Effector memory CD4-positive, alpha-beta T cell (primary cell): ENCODE results near the gene MAML1.

Experiments used
- DNase-seq, 3 donors: peaks; one replicate each; pipeline ENCODE4 v3.0.0-alpha.2; 2020
- H3K27ac ChIP-seq: 2 replicates; pipeline ENCODE4 v1.7.0; 2013; ENCODE audit warnings: mild to moderate bottlenecking, low read length, moderate library complexity; ENCODE audit not compliant: insufficient read depth, poor library complexity, severe bottlenecking
- H3K27me3 ChIP-seq: replicated peaks from 2 replicates; pipeline ENCODE4 v1.7.0; 2013; ENCODE audit warnings: mild to moderate bottlenecking, low read length; ENCODE audit not compliant: insufficient read depth, control insufficient read depth, poor library complexity, severe bottlenecking
- H3K36me3 ChIP-seq: 2 replicates; pipeline ENCODE4 v1.7.0; 2013; ENCODE audit warnings: mild to moderate bottlenecking, low read length, moderate library complexity; ENCODE audit not compliant: control insufficient read depth, insufficient read depth
- H3K4me1 ChIP-seq: 2 replicates; pipeline ENCODE4 v1.7.0; 2013; ENCODE audit warnings: low read length, mild to moderate bottlenecking; ENCODE audit not compliant: control insufficient read depth, insufficient read depth, poor library complexity, severe bottlenecking
- H3K4me3 ChIP-seq: 2 replicates; pipeline ENCODE4 v1.7.0; 2013; ENCODE audit warnings: low read length, low read depth, mild to moderate bottlenecking; ENCODE audit not compliant: insufficient read depth, poor library complexity, severe bottlenecking
- H3K9me3 ChIP-seq: 2 replicates; pipeline ENCODE4 v1.7.0; 2013; ENCODE audit warnings: mild to moderate bottlenecking, low read length, moderate library complexity; ENCODE audit not compliant: control insufficient read depth

MAML1 gene

DNA sequence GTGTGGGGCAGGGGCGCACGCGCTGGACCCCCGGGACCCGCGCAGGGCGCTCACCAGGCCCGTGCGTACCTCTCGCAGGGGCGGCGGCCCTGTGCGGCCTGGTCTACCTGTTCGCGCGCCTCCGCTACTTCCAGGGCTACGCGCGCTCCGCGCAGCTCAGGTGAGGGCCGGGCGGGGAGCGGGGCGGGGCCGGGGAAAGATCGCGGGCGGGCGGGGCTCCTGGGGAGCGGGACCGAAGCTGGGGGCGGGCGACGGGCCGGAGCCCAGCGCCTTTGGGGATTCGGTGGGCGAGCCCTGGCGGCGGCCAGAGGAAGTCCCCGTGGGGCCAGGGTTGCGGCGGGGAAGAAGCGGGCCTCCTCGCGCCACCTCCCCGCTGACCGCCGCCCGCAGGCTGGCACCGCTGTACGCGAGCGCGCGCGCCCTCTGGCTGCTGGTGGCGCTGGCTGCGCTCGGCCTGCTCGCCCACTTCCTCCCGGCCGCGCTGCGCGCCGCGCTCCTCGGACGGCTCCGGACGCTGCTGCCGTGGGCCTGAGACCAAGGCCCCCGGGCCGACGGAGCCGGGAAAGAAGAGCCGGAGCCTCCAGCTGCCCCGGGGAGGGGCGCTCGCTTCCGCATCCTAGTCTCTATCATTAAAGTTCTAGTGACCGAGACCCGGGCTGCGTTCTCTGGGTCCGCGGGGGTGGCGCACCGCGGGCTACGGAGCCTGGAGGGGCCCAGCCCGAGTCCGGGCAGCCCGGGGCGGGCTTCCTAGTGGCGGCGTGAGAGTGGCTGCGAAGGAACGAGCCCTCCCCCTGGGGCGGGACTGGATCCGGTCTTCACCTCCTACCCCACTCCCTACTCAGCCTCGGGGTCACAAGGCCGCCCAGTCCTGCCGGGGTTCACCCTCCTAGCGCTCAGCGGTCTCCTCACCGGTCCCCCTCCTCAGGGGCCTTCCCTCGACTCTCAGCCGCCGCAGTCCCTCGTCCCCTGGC, 63.5 kb downstream of the MAML1 start:
- peak overlapping the region; percentile 60 for H3K27ac ChIP-seq
- DNase-seq: peak; percentile 52 to 61 (median 58)
- peaks cover 23% of the 10 kb centered on the region for H3K36me3 ChIP-seq

DNA sequence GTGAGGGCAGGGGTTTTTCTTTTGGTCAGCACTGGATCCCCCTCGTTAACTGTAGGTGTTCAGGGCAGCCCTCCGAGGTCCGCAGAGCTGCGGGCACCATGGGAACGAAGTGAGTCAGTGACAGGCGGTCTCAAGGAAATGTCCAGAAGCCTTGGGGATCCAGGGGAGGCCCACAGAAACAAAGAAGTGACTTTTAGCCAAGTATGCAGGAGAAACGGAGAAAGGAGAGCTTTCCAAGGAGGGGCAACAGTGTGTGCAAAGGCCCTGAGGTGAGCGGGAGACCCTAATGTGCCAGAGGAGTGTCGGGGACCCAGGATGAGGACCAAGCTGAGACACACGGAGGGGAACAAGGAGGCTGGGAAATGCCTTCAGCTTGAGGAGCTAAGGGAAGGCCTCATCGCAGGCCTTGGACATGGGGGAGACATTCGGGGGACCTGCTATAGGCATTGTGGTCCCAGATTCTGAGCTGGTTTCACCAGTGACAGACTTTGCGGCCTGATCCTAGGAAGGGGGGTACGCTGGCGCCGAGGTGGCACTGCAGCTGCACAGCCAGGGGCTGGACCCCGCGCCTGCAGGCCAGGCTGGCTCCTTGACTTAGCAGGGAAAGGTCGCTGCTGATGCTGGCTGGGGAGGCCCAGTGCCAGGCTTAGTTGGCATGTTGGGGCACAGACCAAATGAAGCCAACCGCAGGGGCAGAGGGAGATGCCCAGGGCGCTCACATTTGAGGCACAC, 64.4 kb downstream of the MAML1 start:
- Histone ChIP-seq H3K27ac (no peak overlapping the region), H3K4me1 (peaks cover 32% of the 10 kb centered on the region), H3K36me3 (peaks cover 23% of the 10 kb centered on the region), H3K9me3 (no peaks in the 10 kb centered on the region), H3K4me3 (no peak overlapping the region), H3K27me3 (no peaks in the 10 kb centered on the region)
- no peak for DNase-seq

More for the DNA sequence above, 63.5 kb downstream of the MAML1 start:
- Histone ChIP-seq H3K4me3 (peak overlapping the region; percentile 67), H3K9me3 (no peaks in the 10 kb centered on the region), H3K4me1 (peaks cover 29% of the 10 kb centered on the region), H3K27me3 (no peaks in the 10 kb centered on the region)

DNA sequence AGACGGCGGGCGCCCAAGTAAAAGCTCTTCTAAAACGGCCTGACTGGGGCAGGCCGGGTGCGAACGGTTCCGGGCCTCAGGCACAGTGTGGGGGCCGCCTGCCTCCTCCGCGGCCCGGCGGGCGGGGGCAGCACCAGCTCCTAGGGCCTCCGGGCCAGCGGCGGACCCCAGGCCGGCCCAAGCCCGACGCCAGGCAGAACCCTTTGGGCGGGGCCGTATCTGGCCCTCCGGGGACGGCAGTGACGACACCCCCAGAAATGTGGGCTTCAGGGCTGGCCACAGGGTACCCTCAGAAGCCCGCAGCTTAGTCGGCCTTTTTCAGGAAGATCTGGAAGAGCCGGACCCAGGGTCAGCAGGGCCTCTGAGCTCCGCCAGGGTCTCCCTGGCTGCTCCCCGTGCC, 65.1 kb downstream of the MAML1 start:
- Histone ChIP-seq H3K4me1 (peaks cover 33% of the 10 kb centered on the region), H3K27me3 (no peaks in the 10 kb centered on the region), H3K27ac (no peak overlapping the region), H3K9me3 (no peaks in the 10 kb centered on the region), H3K4me3 (no peak overlapping the region), H3K36me3 (peaks cover 23% of the 10 kb centered on the region)
- no peak for DNase-seq

DNA sequence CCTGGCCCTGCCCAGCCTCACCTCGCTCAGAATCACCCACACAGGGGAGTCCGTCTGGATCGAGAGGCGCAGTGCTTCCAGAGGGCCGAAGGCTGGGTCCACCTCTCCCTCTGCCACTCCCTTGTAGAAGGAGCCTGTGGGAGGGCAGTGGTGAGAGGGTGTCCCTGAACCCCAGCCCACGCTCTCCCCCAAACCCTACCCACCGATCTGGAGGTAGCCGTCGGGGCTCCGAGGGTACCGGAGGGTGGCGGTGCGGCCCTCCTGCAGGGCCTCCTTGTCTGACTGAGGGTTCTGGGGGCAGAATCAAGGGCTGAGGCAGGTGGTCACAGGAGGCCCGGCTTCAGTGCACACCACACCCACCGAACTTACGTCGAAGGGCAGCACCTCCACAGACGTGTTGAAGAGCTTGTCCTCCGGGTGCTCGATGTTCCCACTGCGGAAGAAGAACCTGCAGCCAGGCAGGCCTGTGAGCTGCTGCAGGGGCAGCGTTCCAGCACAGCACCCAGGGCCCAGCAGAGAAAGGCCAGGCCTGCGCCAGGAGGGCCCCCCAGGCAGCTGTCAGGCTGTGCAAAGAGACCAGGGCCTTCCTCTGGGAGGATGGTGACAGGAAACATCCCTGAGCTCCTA, 65.6 kb downstream of the MAML1 start:
- no peak for DNase-seq
- peaks cover 23% of the 10 kb centered on the region for H3K36me3 ChIP-seq
- no peaks in the 10 kb centered on the region for H3K27me3 ChIP-seq
- no peak overlapping the region for H3K27ac ChIP-seq
- H3K4me1 ChIP-seq: peaks cover 36% of the 10 kb centered on the region
- no peaks in the 10 kb centered on the region for H3K9me3 ChIP-seq
- no peak overlapping the region for H3K4me3 ChIP-seq

DNA sequence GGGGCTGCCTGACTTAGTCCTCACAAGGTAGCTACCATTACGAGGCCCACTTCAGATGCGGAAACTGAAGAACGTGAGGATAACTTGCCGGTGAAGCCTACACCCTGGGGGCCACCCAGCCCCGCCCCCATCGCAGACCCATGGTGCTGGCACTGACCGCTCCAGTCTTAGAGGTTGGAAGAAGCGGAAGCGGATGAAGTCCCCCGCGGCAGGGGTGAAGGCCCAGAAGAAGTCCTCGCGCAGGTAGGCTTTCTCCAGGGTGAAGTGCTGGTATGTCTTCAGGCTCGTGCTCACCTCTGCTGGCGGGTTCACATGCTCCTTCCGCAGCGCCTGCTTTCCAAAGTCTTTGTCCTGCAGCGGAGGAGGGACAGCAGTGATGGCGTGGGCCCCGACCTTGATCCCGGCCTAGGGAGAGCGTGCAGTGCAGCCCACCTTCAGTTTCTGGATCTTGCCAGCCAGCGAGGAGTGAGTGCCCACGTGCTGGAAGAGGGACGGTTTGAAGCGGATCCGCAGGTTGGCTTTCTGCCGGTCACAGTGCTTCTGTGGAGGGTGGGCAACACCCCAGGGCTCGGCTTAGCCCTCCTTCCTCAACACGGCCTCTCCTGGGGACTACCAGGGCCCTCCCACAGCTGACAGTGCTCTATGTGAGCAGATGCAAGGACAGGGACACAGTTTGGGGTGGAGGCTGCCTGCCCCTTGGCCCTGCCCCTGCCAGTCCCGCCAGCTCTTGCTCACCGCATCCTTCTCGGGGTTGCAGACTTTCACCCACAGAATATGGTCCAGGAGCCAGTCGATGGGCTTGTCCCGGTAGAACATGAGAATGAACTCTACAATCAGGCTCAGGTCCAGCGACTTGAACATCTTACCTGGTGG, 66.4 kb downstream of the MAML1 start:
- Histone ChIP-seq H3K36me3 (peaks cover 23% of the 10 kb centered on the region), H3K27ac (no peak overlapping the region), H3K4me3 (no peak overlapping the region), H3K4me1 (peaks cover 36% of the 10 kb centered on the region), H3K9me3 (no peaks in the 10 kb centered on the region), H3K27me3 (no peaks in the 10 kb centered on the region)
- no peak for DNase-seq

DNA sequence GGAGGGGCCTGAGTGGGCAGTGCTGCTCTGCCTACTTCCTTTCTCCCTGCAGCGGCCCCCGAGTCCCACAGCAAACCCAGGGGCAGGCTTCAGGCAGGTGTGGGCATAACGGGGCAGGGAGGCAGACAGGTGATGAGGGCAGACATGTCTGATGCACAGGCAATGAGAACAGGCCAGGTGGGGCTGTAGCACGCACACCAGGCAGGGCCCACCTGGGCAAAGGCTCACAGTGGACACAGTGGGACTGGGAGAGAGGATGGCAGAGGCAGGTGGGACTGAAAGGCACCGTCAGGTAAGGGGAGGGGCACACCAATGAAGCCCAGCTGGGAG, 67.0 kb downstream of the MAML1 start:
- no peak for DNase-seq
- Histone ChIP-seq H3K9me3 (no peaks in the 10 kb centered on the region), H3K36me3 (peaks cover 23% of the 10 kb centered on the region), H3K27me3 (no peaks in the 10 kb centered on the region), H3K27ac (no peak overlapping the region), H3K4me1 (peaks cover 36% of the 10 kb centered on the region), H3K4me3 (no peak overlapping the region)

DNA sequence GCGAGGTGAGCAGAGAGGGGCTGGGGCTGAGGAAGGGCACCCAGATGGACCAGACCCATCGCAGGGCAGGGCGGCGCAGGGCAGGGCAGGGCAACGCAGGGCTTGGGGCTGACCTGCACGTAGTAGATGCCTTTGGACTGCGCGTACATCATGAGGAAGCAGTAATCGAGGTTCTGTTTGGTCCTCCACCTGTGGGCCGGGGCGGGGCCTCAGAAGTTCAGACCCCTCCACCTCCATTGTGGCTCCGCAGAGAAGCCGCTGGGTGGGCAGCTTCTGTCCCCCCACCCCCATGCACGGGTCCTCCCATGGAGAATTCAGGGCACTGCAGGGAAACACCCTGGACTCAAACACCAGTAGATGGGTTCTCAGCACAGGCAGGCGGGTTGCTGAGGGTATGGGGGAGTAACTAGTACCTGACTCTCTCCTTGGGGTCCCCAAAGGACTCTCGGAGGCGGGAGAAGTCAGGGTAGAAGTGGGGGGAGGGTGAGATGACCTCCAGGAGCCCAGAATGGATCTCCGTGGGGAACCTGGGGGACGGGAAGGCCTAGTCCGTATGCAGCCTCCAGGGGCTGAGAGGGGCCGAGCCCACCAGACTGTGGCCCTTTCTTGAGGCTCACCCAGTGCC, 67.6 kb downstream of the MAML1 start:
- no peak for DNase-seq
- H3K9me3 ChIP-seq: no peaks in the 10 kb centered on the region
- peaks cover 36% of the 10 kb centered on the region for H3K4me1 ChIP-seq
- no peak overlapping the region for H3K4me3 ChIP-seq
- no peak overlapping the region for H3K27ac ChIP-seq
- peaks cover 23% of the 10 kb centered on the region for H3K36me3 ChIP-seq
- H3K27me3 ChIP-seq: no peaks in the 10 kb centered on the region

DNA sequence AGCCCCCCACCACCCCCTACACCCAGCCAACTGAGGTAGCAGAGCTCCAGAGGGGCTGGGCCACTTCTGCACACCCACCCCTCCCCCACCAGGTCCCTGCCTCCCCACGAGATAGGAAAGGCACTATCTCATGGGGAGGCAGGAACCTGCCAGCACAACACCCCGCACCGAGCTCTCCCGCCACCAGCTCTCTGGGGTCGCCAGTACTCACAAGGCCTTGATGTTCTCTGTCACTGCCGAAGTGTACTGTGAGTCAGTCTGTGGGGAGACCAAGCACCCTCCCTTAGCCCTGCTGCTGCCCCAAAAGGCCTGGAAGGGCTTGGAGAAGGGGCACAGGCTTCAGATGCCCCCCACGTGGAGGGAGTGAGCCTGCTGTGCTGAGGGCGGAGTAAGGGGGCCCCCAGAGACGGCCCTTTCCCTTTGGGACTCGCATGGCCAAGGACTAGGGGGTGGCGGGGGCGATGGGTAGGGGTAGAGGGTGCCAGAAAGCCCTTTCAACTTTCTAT, 68.1 kb downstream of the MAML1 start:
- Histone ChIP-seq H3K27me3 (no peaks in the 10 kb centered on the region), H3K4me3 (no peak overlapping the region), H3K27ac (no peak overlapping the region), H3K9me3 (no peaks in the 10 kb centered on the region), H3K4me1 (peaks cover 38% of the 10 kb centered on the region), H3K36me3 (peaks cover 23% of the 10 kb centered on the region)
- no peak for DNase-seq
